HG02678 (cell line): ENCODE results near the gene SMCO1.
"Not testable (repeated sequence)": the region's sequence is repeated elsewhere in the genome, so short reads cannot be mapped to it uniquely, and the experiment has no call there.

Experiments used
- ATAC-seq: cut with Tn5 transposase; IDR thresholded peaks from one replicate; pipeline ENCODE4 v1.9.1; 2021; ENCODE audit warnings: mild to moderate bottlenecking, moderate library complexity; ENCODE audit not compliant: unreplicated experiment

SMCO1 gene

DNA sequence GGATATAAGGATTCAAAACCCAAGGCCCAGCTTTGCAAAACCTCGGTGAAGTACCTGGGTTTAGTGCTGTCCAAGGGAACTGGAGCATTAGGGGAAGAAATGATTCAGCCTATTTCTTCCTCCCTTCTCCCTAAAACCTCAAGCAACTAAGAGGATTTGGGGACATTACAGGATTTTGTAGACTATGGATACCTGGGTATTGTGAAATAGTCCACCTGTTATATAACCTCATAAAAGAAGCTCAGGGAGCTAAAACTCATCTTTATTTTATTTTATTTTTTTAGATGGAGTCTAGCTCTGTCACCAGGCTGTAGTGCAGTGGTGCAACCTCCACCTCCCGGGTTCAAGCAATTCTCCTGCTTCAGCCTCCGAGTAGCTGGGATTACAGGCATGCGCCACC lies 8.7 kb upstream of the SMCO1 start:
- ATAC-seq: no peak

DNA sequence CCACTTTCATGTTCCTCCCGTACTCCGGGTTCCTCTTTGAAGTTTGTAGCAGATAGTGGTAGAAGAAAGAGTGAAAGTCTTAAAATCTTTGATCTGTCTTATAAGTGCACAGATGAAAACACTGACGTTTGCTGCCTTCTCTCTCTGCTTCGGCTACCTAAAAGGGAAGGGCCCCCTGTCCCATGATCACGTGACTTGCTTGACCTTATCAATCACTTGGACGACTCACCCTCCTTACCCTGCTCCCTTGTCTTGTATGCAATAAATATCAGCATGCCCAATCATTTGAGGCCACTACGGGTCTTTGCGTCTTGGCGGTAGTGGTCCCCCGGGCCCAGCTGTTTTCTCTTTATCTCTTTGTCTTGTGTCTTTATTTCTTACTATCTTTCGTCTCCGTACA lies 6.1 kb upstream of the SMCO1 start:
- ATAC-seq: not testable (repeated sequence)

DNA sequence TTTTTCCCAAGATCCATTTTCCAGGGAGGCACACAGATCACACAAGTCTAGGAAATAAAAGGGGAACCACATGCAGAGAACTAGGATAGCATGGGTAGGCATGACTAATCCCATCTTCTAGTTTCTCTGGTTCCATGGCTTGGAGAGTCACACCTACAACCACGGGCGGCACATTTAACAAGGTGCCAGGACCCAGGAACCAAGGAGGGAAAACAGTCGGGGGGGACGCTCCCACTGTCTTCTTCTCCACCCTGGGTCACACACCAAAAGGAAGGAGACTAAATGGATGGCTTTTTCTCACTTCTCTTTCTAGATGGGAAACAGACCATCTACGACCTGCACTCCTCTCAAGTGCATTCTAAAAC lies 4.6 kb upstream of the SMCO1 start:
- no peak for ATAC-seq

DNA sequence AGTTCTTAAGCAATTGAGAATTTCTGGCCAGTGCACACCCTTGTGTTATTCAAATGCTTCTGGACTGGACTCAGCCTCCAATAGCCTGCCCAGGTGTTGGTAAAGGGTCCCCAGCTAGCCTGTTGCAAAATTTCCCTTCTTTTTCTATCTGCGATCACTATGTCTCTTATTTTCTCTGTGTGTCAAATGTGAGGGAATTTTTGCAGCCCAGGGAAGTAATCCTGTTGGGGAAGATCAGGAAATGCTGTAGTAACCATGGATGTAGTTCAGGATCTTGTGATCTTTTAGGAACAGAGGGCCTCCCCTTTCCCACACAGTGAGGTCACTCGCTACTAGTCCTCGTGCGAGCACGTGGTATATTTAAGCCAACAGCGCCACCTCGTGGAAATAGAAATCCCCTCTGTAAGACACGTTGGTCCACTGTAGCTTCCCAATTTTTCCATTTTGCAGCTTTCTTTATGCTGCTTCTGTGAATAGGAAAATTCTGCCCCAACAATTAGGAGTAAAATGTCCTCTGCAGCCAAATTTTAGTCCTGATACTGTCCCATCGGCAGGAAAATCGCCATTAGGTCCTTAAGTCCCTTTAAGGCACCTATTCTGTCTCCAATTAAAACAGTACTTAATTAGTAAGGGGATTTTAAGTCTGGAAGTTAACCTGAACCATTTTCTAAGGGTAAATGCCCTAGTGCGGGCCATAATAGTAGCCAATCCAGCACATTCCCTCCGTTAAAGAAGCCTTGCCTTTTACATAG lies 4.0 kb upstream of the SMCO1 start:
- ATAC-seq: no peak

DNA sequence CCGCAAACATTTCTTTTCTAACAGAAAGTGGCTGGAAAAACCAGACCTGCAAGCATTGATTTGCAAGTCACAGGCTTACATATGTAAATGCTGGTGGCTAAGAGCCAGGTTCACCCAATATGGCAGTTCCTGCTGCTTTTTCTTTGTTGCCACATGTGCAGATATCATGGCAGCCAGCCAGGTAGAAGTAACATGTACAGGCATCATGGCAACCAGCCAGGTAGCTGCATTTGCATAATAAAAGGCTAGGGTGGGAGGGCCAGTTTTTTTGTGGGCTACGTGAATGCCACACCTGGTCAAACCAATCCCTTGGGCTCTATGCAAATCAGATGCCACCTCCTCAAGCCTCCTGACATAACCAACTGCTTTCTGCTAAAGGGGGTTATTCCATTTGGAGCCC lies 2.8 kb upstream of the SMCO1 start:
- ATAC-seq: no peak

DNA sequence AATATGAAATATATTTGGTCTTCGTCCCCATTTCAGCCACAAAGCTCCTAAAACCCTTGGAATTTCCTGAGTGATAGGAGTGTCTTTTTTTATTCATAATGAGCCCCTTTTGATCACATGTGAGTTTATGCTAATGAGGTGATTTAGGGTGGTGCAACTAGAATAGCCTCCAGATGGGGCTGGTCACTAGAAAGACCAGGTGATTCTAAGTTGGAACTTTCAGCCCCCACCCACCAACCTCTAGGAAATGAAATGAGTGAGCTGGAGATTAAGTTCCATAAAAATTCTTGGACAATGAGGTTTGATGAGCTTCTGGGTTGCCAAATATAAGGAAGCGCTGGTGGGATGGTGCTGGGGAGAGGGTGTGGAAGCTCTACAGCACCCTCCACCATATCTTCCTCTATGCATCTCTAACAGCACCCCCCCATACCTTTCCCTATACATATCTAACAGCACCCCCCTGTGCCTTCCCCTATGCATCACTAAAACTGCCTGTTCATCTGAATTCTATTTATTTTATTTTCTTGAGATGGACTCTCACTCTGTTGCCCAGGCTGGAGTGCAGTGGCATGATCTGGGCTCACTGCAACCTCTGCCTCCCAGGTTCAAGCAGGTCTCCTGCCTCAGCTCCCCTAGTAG lies 2.1 kb upstream of the SMCO1 start:
- no peak for ATAC-seq

DNA sequence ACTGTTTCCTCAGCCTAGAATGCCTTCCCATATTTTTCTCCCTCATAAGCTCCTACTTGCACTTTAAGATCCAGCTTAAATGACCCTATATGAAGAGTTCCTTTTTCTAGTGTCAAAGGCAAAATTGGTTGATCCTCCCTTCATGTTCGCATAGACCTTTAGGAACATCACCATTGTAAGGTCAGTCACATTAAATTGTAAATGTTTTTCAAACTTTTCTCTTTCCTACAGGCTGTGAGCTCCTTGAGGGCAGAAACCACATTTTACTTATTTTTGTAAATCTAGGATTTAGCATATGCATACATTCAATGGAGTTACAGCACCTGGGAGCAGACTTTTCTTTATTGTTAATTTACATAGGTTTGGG lies 813 bp downstream of the SMCO1 start:
- ATAC-seq: no peak

DNA sequence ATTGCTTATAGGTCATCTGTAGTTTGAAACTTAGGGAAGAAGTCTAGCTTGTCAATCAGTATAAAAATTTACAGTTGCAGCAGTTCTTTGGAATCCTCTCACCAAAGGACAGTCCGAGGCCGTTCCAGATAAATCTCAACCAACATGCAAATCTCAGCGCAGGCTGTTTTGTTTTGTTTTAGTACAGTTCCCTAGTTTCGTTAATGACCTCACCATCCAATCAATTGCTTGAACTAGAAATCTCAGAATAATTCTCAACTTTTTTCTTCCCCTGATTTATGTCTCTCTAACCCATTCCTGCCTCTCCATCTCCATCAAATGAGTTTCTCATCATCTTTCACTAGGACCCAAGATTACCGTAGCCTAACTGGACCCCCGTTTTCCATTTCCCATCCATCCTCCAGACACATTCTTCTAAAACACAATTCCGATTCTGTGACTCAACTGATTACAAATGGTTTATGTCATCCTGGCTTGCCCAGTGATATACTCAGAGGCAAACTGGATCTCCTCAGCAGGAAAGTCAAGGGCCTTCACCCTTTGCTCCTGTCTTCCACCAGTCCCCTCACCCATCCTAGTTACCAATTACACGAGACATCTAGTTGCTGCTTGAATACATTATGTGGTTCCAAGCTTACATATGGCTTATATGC lies 1.3 kb downstream of the SMCO1 start:
- ATAC-seq: no peak

DNA sequence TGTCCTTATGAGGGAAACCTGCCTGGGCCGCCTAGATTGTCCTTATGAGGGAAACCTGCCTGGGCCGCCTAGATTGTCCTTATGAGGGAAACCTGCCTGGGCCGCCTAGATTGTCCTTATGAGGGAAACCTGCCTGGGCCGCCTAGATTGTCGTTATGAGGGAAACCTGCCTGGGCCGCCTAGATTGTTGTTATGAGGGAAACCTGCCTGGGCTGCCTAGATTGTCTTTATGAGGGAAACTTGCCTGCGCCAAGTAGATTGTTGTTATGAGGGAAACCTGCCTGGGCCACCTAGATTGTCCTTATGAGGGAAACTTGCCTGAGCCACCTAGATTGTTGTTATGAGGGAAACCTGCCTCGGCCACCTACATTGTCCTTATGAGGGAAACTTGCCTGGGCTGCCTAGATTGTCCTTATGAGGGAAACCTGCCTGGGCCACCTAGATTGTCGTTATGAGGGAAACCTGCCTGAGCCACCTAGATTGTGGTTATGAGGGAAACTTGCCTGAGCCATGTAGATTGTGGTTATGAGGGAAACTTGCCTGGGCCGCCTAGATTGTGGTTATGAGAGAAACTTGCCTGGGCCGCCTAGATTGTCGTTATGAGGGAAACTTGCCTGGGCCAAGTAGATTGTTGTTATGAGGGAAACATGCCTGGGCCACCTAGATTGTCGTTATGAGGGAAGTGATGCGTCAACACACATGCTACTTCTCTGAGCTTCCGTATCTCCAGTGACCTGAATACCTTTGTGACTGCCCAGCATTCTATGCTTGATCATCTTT lies 3.3 kb downstream of the SMCO1 start:
- not testable (repeated sequence) for ATAC-seq

DNA sequence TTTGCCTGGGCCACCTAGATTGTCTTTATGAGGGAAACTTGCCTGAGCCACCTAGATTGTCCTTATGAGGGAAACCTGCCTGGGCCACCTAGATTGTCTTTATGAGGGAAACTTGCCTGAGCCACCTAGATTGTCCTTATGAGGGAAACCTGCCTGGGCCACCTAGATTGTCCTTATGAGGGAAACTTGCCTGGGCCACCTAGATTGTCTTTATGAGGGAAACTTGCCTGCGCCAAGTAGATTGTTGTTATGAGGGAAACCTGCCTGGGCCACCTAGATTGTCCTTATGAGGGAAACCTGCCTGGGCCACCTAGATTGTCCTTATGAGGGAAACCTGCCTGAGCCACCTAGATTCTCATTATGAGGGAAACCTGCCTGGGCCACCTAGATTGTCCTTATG lies 4.0 kb downstream of the SMCO1 start:
- not testable (repeated sequence) for ATAC-seq

DNA sequence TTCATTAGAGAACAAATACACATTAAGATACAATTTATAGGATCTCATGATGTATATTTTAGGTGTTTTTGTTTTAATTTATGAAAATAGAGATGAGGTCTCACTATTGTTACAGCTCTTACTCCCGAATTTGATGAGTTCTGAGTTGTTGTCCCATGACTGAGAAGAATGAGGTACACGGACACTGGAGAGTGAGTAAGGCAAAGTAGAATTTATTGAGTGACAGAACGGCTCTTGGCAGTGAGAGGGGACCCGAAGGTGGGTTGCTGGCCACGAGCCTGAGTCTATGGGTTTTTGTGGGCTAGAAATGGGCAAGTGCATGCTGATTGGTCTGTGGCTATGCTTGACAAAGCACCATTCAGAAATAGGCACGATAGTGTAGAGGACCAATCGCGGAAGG lies 8.5 kb downstream of the SMCO1 start:
- no peak for ATAC-seq

DNA sequence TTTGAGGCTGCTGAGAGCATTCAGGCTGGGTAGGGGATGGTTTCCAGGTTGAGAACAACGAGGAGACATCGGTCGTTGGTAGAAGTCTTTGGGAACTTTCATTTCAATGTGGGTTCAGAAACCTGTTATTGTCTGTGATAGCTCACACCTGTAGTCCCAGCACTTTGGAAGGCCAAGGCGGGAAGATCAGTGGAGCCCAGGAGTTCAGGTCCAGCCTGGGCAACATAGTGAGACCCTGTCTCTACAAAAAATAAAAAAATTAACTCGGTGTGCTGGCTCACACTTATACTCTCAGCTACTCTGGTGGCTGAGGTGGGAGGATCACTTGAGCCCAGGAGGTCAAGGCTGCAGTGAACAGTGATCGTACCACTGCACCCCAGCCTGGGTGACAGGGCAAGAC lies 10.6 kb downstream of the SMCO1 start:
- no peak for ATAC-seq

DNA sequence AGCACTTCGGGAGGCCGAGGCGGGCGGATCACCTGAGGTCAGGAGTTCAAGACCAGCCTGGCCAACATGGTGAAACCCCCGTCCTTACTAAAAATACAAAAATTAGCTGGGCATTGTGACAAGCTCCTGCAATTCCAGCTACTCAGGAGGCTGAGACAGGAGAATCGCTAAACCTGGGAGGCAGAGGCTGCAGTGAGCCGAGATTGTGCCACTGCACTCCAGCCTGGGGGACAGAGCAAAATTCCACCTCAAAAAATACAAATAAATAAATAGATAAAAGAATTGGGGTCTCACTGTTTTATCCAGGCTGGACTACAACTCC lies 11.1 kb downstream of the SMCO1 start:
- ATAC-seq: not testable (repeated sequence)

DNA sequence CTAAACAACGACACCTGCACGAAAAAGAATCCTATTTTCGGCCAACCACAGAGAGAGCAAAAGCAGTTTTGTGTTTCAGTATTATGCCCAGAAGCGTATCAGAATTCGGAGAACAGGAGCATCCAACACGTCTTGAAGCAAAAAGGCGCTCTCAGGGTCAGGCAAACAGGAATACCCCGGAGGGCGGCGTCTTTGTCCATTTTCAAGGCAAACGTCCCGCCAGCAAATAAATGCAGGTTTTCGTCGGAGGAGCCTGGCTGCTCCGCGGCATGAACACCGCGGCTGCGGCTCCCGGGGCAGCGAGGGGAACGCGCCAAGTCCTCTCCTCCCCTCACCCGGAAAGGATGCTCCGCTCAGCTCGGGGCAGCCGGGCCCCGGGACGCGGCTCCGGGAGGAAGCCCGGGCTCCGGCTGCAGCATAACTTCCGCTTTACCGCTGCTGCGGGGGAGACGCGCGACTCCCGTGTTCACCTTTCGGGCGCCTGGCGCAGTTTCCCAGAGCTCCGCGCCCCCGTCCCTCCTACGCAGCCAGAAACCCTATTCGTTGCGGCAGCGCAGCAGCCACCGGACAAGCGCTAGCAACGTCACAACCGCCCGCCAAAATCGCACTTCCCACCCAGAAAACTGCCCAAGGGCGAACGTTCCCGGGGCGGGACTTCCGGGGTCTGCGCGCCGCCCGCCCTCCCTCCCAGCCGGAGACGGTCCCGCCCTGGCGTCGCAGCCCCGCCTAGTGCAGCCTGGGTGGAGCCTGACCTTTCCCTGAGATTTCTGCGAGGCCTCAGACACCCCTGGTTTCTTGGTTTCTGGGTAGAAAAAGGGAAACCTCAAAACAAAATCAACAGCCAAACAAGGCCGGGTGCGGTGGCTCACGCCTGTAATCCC lies 11.7 kb downstream of the SMCO1 start, which contains the start of gene RNF168:
RNF168 (minus strand) TSS at position 573 of the 881 bp plus-strand sequence. CDS start 595 bp downstream, outside the sequence.
- peak; percentile 83 for ATAC-seq

DNA sequence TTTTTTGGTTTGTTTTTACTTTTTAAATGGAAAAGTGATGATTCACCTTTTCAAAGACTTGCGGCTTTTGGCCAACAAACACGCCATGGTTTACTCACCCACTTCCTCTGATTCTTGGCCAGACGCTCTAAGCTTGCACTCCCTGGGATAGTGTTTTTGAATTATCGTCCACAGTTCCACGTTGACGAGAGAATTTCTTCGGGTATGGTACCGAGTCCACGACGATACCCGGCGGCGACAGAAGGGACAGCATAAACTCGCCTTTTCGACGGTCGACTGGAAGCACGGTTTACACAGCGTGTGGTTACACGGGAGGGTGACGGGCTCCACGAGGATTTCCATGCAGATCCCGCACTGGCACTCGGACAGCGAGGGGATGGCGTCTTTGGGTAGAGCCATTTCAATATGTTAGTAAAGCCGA lies 12.4 kb downstream of the SMCO1 start:
- ATAC-seq: peak; percentile 5

DNA sequence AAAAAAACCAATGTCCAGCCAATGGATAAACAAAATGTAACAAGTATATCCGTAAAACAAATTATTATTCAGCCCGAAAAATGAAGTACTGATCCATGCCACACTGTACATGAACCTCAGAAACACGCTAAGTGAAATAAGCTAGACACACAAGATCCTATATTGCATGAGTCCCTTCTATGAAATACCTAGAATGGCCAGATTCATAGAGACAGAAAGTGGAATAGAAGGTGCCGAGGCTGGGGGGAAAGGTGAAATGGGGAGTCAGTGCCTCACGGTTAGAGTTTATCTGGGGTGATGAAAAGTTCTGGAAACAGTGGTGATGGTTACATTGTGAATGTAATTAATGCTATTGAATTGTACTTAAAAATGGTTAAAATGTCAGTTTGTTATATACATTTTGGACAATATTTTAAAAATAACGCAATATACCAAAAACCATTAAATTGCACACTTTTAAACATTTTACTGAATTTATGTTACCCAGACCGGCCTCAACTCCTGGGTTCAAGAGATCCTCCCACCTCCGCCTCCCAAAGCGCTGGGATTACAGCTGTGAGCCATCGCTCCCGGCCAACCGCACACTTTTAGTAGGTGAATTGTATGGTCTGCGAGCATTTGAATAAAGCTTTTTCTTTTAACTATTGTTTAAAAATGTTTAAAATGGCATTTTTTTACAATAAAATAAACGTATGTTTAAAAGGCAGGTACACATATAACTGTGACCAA lies 13.7 kb downstream of the SMCO1 start:
- ATAC-seq: no peak

DNA sequence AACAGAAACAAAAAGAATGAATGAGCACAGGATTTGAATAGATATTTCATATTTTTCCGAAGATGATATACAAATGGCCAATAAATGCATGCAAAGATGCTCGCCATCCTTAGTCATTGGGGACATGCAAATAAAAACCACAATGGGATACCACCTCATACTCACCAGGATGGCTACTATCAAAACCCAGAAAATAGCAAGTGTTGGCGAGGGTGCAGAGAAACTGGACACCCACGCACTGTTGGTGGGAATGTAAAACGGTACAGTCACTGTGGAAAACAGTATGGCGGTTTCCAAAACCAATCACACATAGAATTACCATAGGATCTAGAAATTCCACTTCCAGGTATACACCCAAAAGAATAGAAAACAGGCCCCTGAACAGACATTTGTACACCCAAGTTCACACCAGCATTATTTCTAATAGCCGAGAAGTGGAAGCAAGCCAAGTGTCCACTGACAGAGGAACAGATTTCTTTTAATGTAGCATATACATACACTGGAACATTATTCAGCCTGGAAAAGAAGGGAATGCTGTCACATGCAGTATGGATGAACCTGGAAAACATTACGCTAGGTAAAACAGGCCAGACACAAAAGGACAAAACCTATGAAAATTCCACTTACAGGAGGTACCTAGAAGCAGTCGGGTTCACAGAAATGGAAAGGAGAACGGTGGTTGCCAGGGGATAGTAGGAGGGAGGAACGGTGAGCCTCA lies 15.2 kb downstream of the SMCO1 start:
- no peak for ATAC-seq

DNA sequence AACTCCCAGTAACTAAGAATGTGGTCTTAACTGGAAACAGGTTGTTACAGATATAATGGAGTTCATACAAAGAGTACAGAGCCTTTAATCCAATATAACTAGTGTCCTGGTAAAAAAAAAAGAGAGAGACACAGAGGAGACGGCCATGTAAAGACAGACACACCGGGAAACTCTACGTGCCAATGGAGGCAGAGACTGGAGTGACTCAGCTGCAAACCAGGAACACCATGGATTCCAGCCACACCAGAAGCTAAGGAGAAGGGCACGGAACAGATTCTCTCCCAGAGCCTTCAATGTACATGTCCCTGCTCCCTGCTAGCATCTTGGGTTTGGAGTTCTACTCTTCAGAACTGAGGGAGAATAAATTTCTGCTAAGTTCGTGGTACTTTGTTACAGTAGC lies 16.1 kb downstream of the SMCO1 start:
- ATAC-seq: no peak

DNA sequence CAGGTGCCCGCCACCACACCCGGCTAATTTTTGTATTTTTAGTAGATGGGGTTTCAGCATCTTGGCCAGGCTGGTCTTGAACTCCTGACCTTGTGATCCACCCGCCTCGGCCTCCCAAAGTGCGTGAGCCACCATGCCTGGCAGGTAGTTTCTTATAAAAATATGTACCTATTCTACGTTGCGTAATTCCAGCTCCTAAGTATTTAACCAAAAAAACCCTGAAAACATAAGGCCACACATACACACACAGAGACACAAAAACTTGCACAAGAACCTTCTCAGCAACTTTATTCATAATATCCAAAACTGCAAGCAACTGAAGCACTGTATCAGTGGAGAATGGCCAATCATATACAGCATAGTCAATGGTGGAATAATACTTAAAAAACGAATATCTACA lies 16.8 kb downstream of the SMCO1 start:
- no peak for ATAC-seq
